Measurements from ENCODE around the gene CRELD2. TPM values are rescaled to one million over a fixed set of nuclear protein-coding genes. Genes with fewer than 3 reads are reported as not detected.

The CRELD2 gene
- total and polyA plus RNA-seq, 4 donors = 12.6 to 43.5 (median 36.4) TPM

DNA sequence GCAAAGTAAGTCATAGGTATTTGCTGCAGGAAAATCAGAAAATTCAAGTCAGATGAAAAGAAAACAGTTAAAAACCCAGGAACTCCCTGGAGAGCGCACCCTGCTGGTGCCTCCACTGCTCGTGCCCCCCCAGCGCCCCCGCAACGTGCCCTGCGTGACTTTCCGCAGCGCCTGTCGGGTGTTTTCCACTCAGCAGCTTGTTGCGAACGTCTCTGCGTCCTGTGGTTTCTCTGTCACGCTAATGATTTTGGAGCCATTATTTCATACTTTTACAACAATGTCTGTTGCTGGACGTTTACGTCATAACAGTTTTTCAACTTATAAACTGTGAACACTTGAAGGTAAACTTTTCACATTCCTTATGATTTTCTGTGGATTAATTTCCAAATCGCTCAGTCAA, 5.0 kb downstream of the CRELD2 start:
- 83% methylated on average over 16 of the region's 16 CpGs for WGBS, 2 donors
- ATAC-seq (ENCODE audit: low FRiP score) (no peak), DNase-seq (no peak)
- no peak overlapping the region for H3K4me3 ChIP-seq (ENCODE audit: low read length in 2 of 2)
- H3K36me3 ChIP-seq (ENCODE audit: control insufficient read depth in 1 of 2, insufficient read depth in 2 of 2, low read length in 1 of 2) = no peaks in the 10 kb centered on the region
- intact Hi-C loops (cut with DNase I) = loop anchor here in 1 of 2 donors (10.0 kb wide), 2 partner anchors 51 to 281 kb away; partner anchors contain the start of gene SELENOO
- no peaks in the 10 kb centered on the region for H3K27me3 ChIP-seq (ENCODE audit: control insufficient read depth in 1 of 2, insufficient read depth in 2 of 2, low read length in 1 of 2)
- no peaks in the 10 kb centered on the region for H3K9me3 ChIP-seq (ENCODE audit: control insufficient read depth, low read length)
- H3K27ac ChIP-seq (ENCODE audit: low read depth in 1 of 2, low read length in 2 of 2) = no peak overlapping the region
- H3K4me1 ChIP-seq (ENCODE audit: control insufficient read depth in 1 of 2, insufficient read depth in 2 of 2, low read length in 2 of 2) = no peaks in the 10 kb centered on the region

DNA sequence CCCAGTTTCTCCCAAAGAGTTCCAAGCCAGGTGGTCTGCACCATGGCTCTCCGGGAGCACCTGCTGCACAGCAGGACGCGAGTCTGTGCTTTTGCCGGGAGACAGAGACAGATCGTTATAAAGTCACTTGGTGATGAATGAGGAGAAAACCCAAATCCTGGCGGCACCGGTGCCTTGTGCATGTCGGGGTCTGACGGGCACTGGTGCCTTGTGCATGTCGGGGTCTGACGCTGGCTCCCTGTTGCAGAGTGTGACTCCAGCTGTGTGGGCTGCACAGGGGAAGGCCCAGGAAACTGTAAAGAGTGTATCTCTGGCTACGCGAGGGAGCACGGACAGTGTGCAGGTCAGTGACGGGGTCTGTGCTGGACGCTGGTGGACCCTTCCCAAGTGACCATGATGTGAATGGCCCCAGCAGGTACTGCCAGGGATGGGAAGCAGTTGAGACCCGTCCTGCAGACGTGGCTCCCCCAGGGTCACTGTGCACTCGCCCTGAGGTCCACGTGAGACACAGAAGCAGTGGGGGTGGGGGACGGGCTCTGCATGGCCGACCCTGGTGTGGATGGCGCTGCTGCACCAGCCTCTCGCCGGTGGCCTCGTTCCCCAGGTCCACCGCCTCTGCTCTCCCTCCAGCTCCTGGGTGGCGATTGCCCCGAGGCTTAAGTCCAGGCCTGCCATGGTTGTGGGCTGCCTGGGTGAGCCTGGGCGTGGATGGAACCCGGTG, 5.8 kb downstream of the CRELD2 start:
- Histone ChIP-seq H3K4me3 (ENCODE audit: low read length in 2 of 2) (no peak overlapping the region), H3K27ac (ENCODE audit: low read depth in 1 of 2, low read length in 2 of 2) (no peak overlapping the region), H3K4me1 (ENCODE audit: control insufficient read depth in 1 of 2, insufficient read depth in 2 of 2, low read length in 2 of 2) (no peaks in the 10 kb centered on the region), H3K27me3 (ENCODE audit: control insufficient read depth in 1 of 2, insufficient read depth in 2 of 2, low read length in 1 of 2) (no peaks in the 10 kb centered on the region), H3K36me3 (ENCODE audit: control insufficient read depth in 1 of 2, insufficient read depth in 2 of 2, low read length in 1 of 2) (no peaks in the 10 kb centered on the region), H3K9me3 (ENCODE audit: control insufficient read depth, low read length) (no peaks in the 10 kb centered on the region)
- WGBS, 2 donors = 96% methylated on average over 31 of the region's 31 CpGs
- DNase-seq (peak; percentile 45 to 69), ATAC-seq (ENCODE audit: low FRiP score) (no peak)
- intact Hi-C loops (cut with DNase I) = loop anchor here in 1 of 2 donors (10.0 kb wide), 2 partner anchors 51 to 281 kb away; partner anchors contain the start of gene SELENOO

DNA sequence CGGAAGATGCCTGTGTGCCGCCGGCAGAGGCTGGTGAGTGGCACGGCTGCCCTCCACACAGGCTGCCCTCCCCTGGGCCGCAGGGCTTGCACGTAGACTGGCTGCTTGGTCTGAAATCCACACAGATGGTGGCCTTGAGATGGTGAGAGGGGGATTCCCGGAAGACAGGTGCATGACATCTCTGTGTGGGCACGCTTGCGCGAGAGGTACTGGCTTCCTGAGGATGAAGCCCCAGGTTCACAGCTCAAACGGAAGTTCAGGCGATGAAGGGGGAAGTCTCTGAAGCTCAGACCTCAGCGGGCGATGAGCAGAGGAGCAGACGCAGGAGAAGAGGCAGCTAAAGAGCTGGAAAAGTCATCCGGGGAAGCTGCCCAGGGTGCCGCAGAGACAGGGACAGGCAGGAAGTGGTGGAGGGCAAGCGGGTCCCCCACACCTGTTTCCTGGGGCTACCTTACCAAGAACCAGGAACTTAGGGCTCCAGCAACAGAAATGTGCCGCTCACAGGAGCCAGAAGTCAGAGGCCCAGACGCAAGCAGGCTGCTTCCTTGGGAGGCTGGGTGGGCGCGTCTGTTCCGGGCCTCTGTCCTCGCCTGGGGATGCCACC, 7.2 kb downstream of the CRELD2 start:
- no peaks in the 10 kb centered on the region for H3K36me3 ChIP-seq (ENCODE audit: control insufficient read depth in 1 of 2, insufficient read depth in 2 of 2, low read length in 1 of 2)
- H3K9me3 ChIP-seq (ENCODE audit: control insufficient read depth, low read length) = no peaks in the 10 kb centered on the region
- H3K4me3 ChIP-seq (ENCODE audit: low read length in 2 of 2) = no peak overlapping the region
- H3K27ac ChIP-seq (ENCODE audit: low read depth in 1 of 2, low read length in 2 of 2) = no peak overlapping the region
- intact Hi-C loops (cut with DNase I) = loop anchor here in 1 of 2 donors (10.0 kb wide), 2 partner anchors 49 to 279 kb away; partner anchors contain the start of gene SELENOO
- no peaks in the 10 kb centered on the region for H3K4me1 ChIP-seq (ENCODE audit: control insufficient read depth in 1 of 2, insufficient read depth in 2 of 2, low read length in 2 of 2)
- 89 to 93% methylated on average over 24 of the region's 24 CpGs for WGBS, 2 donors
- ATAC-seq (ENCODE audit: low FRiP score) = no peak
- no peaks in the 10 kb centered on the region for H3K27me3 ChIP-seq (ENCODE audit: control insufficient read depth in 1 of 2, insufficient read depth in 2 of 2, low read length in 1 of 2)
- peak in 1 of 2 donors; percentile 45 for DNase-seq

DNA sequence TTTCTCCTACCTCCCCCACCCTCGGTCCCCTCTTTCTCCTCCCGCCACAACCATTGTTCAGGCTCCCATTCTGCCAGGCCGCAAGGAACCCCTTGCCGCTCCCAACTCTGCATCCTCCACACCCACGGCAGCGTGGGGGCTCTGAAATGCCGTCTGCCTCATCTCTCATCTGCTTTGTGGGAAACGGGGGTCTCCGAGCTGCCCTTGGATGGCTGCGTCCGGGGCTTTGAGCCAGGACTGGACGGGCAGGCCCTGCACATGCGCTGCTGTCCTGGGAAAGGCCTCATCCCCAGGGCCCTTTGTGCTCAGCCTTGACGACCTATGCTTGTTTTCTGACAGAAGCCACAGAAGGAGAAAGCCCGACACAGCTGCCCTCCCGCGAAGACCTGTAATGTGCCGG, 8.5 kb downstream of the CRELD2 start:
- H3K4me1 ChIP-seq (ENCODE audit: control insufficient read depth in 1 of 2, insufficient read depth in 2 of 2, low read length in 2 of 2) = no peaks in the 10 kb centered on the region
- intact Hi-C loops (cut with DNase I) = loop anchor here in 1 of 2 donors (10.0 kb wide), 2 partner anchors 48 to 278 kb away; partner anchors contain the start of gene SELENOO
- H3K27me3 ChIP-seq (ENCODE audit: control insufficient read depth in 1 of 2, insufficient read depth in 2 of 2, low read length in 1 of 2) = no peaks in the 10 kb centered on the region
- no peak overlapping the region for H3K4me3 ChIP-seq (ENCODE audit: low read length in 2 of 2)
- ATAC-seq (ENCODE audit: low FRiP score) = no peak
- WGBS, 2 donors = 87% methylated on average over 16 to 18 of the region's 18 CpGs
- H3K36me3 ChIP-seq (ENCODE audit: control insufficient read depth in 1 of 2, insufficient read depth in 2 of 2, low read length in 1 of 2) = no peaks in the 10 kb centered on the region
- H3K27ac ChIP-seq (ENCODE audit: low read depth in 1 of 2, low read length in 2 of 2) = no peak overlapping the region
- no peaks in the 10 kb centered on the region for H3K9me3 ChIP-seq (ENCODE audit: control insufficient read depth, low read length)
- DNase-seq = peak in 1 of 2 donors; percentile 44

DNA sequence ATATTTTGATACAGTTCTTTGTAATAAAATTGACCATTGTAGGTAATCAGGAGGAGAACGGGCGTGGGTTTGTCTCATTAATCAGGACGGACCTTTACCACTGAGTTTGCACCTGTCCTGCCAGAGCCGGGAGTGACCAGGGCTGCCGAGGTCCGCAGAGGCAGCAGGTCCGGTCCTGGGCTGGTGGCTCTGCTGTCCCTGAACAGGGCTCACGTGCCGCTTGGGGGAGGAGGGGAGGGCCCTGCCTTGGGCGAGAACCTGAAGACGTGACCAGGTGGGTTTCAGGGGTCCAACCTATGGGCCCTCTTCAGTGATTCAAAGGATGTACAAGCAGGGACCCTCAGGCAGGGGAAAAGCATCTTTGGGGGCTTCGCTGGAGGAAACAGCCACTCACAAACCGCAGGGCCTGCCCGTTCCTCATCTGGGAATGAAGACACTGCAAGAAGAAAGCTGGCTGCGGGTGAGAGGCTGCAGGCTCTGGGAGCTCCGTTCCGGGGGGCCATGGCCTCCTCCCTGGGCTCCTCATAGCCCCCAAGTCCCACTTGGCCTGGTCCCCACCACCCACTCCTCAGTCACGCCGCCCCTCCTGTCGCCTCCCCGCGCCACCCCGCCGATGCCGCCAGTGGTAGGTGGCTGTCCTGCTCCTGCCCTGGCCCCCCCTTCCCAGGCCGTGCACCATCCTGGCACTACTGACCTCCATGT, 9.2 kb downstream of the CRELD2 start:
- H3K27me3 ChIP-seq (ENCODE audit: control insufficient read depth in 1 of 2, insufficient read depth in 2 of 2, low read length in 1 of 2) = no peaks in the 10 kb centered on the region
- no peaks in the 10 kb centered on the region for H3K9me3 ChIP-seq (ENCODE audit: control insufficient read depth, low read length)
- H3K4me1 ChIP-seq (ENCODE audit: control insufficient read depth in 1 of 2, insufficient read depth in 2 of 2, low read length in 2 of 2) = no peaks in the 10 kb centered on the region
- intact Hi-C loops (cut with DNase I) = loop anchor here in 1 of 2 donors (2.0 to 10.0 kb wide), 3 partner anchors 47 to 277 kb away; partner anchors contain the start of gene SELENOO
- DNase-seq (peak in 1 of 2 donors; percentile 37), ATAC-seq (ENCODE audit: low FRiP score) (no peak)
- no peak overlapping the region for H3K27ac ChIP-seq (ENCODE audit: low read depth in 1 of 2, low read length in 2 of 2)
- WGBS, 2 donors = 93% methylated on average over 20 to 26 of the region's 26 CpGs
- H3K4me3 ChIP-seq (ENCODE audit: low read length in 2 of 2) = no peak overlapping the region
- H3K36me3 ChIP-seq (ENCODE audit: control insufficient read depth in 1 of 2, insufficient read depth in 2 of 2, low read length in 1 of 2) = no peaks in the 10 kb centered on the region

DNA sequence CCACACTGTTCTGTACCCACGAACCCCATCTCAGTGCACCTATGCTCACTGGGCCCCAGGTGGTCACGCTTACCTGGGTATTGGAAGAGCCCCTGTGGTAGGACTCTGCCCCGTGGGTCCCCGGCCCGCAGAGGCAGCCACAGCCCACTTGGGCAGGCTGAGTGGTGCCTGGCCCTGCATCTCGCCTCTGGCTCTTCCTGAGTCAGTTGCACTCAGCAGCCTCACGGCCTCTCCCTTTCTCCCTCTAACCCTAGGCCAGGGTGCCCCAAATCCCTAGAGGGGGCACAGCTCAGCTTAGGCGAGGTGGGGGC, 9.7 kb downstream of the CRELD2 start:
- DNase-seq (no peak), ATAC-seq (ENCODE audit: low FRiP score) (no peak)
- no peak overlapping the region for H3K27ac ChIP-seq (ENCODE audit: low read depth in 1 of 2, low read length in 2 of 2)
- no peak overlapping the region for H3K4me3 ChIP-seq (ENCODE audit: low read length in 2 of 2)
- H3K27me3 ChIP-seq (ENCODE audit: control insufficient read depth in 1 of 2, insufficient read depth in 2 of 2, low read length in 1 of 2) = no peaks in the 10 kb centered on the region
- WGBS, 2 donors = 89% methylated on average over 8 of the region's 8 CpGs
- intact Hi-C loops (cut with DNase I) = loop anchor here in 1 of 2 donors (2.0 to 10.0 kb wide), 3 partner anchors 47 to 277 kb away; partner anchors contain the start of gene SELENOO
- no peaks in the 10 kb centered on the region for H3K9me3 ChIP-seq (ENCODE audit: control insufficient read depth, low read length)
- no peaks in the 10 kb centered on the region for H3K36me3 ChIP-seq (ENCODE audit: control insufficient read depth in 1 of 2, insufficient read depth in 2 of 2, low read length in 1 of 2)
- no peaks in the 10 kb centered on the region for H3K4me1 ChIP-seq (ENCODE audit: control insufficient read depth in 1 of 2, insufficient read depth in 2 of 2, low read length in 2 of 2)

DNA sequence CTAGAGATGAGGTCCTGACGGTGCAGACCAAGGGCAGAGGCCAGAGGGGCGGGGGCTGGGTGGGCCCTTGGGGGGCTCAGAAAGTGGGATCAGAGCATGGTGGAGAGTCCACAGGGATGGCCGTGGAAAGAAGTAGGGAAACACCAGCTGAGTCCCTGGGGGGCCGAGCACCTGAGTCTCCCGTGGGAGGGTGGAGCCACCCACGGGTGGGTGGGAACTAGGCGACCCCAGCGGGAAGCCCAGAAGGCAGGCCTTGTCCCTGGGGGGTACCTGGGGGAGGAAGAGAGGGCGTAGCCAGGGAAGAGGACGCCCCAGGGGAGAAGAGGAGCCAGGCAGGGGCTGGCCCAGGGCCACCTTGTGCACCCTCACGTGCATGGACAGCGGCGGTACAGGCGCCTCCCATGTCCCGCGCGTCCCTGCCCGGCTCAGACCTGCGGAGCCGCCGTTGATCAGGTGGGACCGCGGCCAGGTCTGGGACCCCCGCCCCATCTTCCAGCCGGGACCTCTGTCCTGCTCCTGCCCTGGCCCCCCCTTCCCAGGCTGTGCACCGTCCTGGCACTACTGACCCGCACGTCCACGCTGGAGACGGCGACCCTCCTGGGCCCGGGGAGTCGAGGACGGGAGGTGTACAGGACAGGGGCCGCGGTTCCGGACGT, 10.2 kb downstream of the CRELD2 start:
- no peak overlapping the region for H3K4me3 ChIP-seq (ENCODE audit: low read length in 2 of 2)
- no peaks in the 10 kb centered on the region for H3K36me3 ChIP-seq (ENCODE audit: control insufficient read depth in 1 of 2, insufficient read depth in 2 of 2, low read length in 1 of 2)
- no peaks in the 10 kb centered on the region for H3K27me3 ChIP-seq (ENCODE audit: control insufficient read depth in 1 of 2, insufficient read depth in 2 of 2, low read length in 1 of 2)
- DNase-seq = no peak
- ATAC-seq (ENCODE audit: low FRiP score) = no peak
- intact Hi-C loops (cut with DNase I) = loop anchor here (1.0 to 10.0 kb wide), 4 partner anchors 46 to 276 kb away; partner anchors contain the start of gene SELENOO (in 1 of the 2)
- WGBS, 2 donors = 38 to 39% methylated on average over 37 to 38 of the region's 38 CpGs
- no peak overlapping the region for H3K27ac ChIP-seq (ENCODE audit: low read depth in 1 of 2, low read length in 2 of 2)
- H3K4me1 ChIP-seq (ENCODE audit: control insufficient read depth in 1 of 2, insufficient read depth in 2 of 2, low read length in 2 of 2) = no peaks in the 10 kb centered on the region
- no peaks in the 10 kb centered on the region for H3K9me3 ChIP-seq (ENCODE audit: control insufficient read depth, low read length)
